GM19025 (cell line): Measurements from ENCODE around the gene PDE7B.
"Not testable (repeated sequence)": the region's sequence is repeated elsewhere in the genome, so short reads cannot be mapped to it uniquely, and the experiment has no call there.

ENCODE experiments used
- ATAC-seq: cut with Tn5 transposase; IDR thresholded peaks from one replicate; pipeline ENCODE4 v1.9.1; 2021; ENCODE audit warnings: mild to moderate bottlenecking, low read depth, moderate library complexity; ENCODE audit not compliant: unreplicated experiment

Gene PDE7B

GRCh38 chr6:136090929-136091328 is 239.4 kb downstream of the PDE7B start:
- ATAC-seq = no peak

GRCh38 chr6:136092897-136093296 is 241.4 kb downstream of the PDE7B start:
- ATAC-seq = no peak

- ATAC-seq = no peak
Measured at GRCh38 chr6:136093835-136094234, 242.3 kb downstream of the PDE7B start.

GRCh38 chr6:136094812-136095211 is 243.3 kb downstream of the PDE7B start:
- no peak for ATAC-seq

- ATAC-seq = no peak
Measured at GRCh38 chr6:136095986-136096385, 244.5 kb downstream of the PDE7B start.

GRCh38 chr6:136102991-136103688 is 251.6 kb downstream of the PDE7B start:
- ATAC-seq = no peak

- no peak for ATAC-seq
Measured at GRCh38 chr6:136103763-136104311, 252.3 kb downstream of the PDE7B start.

GRCh38 chr6:136104556-136104955 is 253.1 kb downstream of the PDE7B start:
- ATAC-seq = no peak

- ATAC-seq = not testable (repeated sequence)
Measured at GRCh38 chr6:136105797-136106196, 254.3 kb downstream of the PDE7B start.

GRCh38 chr6:136108361-136108945 is 257.0 kb downstream of the PDE7B start:
- ATAC-seq = no peak

- ATAC-seq = no peak
Measured at GRCh38 chr6:136111831-136112230, 260.3 kb downstream of the PDE7B start.

- no peak for ATAC-seq
Measured at GRCh38 chr6:136112262-136112661, 260.8 kb downstream of the PDE7B start.

- no peak for ATAC-seq
Measured at GRCh38 chr6:136113736-136114173, 262.3 kb downstream of the PDE7B start.

GRCh38 chr6:136114661-136115060 is 263.2 kb downstream of the PDE7B start:
- ATAC-seq = no peak

GRCh38 chr6:136115941-136116340 is 264.4 kb downstream of the PDE7B start:
- ATAC-seq = no peak

- no peak for ATAC-seq
Measured at GRCh38 chr6:136117081-136117480, 265.6 kb downstream of the PDE7B start.

- ATAC-seq = no peak
Measured at GRCh38 chr6:136118787-136119186, 267.3 kb downstream of the PDE7B start.

GRCh38 chr6:136123468-136123867 is 272.0 kb downstream of the PDE7B start:
- ATAC-seq = no peak

GRCh38 chr6:136125585-136125984 is 274.1 kb downstream of the PDE7B start:
- ATAC-seq = no peak

GRCh38 chr6:136127873-136128272 is 276.4 kb downstream of the PDE7B start:
- ATAC-seq = no peak

GRCh38 chr6:136129365-136129764 is 277.9 kb downstream of the PDE7B start:
- no peak for ATAC-seq

- no peak for ATAC-seq
Measured at GRCh38 chr6:136134268-136134667, 282.8 kb downstream of the PDE7B start.
